ENCODE data around the gene TRIM14.

TRIM14 gene

GRCh38 chr9:98085058-98085457 is 34.0 kb downstream of the TRIM14 start:
- TF ChIP-seq, protein P1, sequence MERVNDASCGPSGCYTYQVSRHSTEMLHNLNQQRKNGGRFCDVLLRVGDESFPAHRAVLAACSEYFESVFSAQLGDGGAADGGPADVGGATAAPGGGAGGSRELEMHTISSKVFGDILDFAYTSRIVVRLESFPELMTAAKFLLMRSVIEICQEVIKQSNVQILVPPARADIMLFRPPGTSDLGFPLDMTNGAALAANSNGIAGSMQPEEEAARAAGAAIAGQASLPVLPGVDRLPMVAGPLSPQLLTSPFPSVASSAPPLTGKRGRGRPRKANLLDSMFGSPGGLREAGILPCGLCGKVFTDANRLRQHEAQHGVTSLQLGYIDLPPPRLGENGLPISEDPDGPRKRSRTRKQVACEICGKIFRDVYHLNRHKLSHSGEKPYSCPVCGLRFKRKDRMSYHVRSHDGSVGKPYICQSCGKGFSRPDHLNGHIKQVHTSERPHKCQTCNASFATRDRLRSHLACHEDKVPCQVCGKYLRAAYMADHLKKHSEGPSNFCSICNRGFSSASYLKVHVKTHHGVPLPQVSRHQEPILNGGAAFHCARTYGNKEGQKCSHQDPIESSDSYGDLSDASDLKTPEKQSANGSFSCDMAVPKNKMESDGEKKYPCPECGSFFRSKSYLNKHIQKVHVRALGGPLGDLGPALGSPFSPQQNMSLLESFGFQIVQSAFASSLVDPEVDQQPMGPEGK (CRISPR knock-in tag; IDR thresholded peaks at IDR 0.05; ENCODE audit: borderline replicate concordance): no peak
- no peak for TF ChIP-seq TSHZ2 (CRISPR knock-in tag; IDR thresholded peaks at IDR 0.05)
- TF ChIP-seq, protein P2, sequence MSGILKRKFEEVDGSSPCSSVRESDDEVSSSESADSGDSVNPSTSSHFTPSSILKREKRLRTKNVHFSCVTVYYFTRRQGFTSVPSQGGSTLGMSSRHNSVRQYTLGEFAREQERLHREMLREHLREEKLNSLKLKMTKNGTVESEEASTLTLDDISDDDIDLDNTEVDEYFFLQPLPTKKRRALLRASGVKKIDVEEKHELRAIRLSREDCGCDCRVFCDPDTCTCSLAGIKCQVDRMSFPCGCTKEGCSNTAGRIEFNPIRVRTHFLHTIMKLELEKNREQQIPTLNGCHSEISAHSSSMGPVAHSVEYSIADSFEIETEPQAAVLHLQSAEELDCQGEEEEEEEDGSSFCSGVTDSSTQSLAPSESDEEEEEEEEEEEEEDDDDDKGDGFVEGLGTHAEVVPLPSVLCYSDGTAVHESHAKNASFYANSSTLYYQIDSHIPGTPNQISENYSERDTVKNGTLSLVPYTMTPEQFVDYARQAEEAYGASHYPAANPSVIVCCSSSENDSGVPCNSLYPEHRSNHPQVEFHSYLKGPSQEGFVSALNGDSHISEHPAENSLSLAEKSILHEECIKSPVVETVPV (CRISPR knock-in tag; IDR thresholded peaks at IDR 0.05): no peak
- no peak for TF ChIP-seq TOX (CRISPR knock-in tag; IDR thresholded peaks at IDR 0.05; ENCODE audit: borderline replicate concordance)
- TF ChIP-seq CSDC2 (CRISPR knock-in tag; IDR thresholded peaks at IDR 0.05): no peak
- no peak for TF ChIP-seq RARB (CRISPR knock-in tag; IDR thresholded peaks at IDR 0.05)
- TF ChIP-seq ZFP30 (CRISPR knock-in tag; IDR thresholded peaks at IDR 0.05): no peak
- no peak for TF ChIP-seq PPARA (CRISPR knock-in tag; IDR thresholded peaks at IDR 0.05; ENCODE audit: borderline replicate concordance)
- ATAC-seq: no peak

- TF ChIP-seq ZC3H10 (CRISPR knock-in tag; IDR thresholded peaks at IDR 0.05): no peak
- no peak for TF ChIP-seq ZNF8 (CRISPR knock-in tag; IDR thresholded peaks at IDR 0.05)
- no peak for TF ChIP-seq OSR1 (CRISPR knock-in tag; IDR thresholded peaks at IDR 0.05)
- no peak for TF ChIP-seq POU6F1 (CRISPR knock-in tag; IDR thresholded peaks at IDR 0.05; ENCODE audit: borderline replicate concordance, low read depth)
- TF ChIP-seq, protein P2 (CRISPR knock-in tag; IDR thresholded peaks at IDR 0.05): no peak
- no peak for TF ChIP-seq TOX (CRISPR knock-in tag; IDR thresholded peaks at IDR 0.05; ENCODE audit: borderline replicate concordance)
- no peak for TF ChIP-seq ISL1 (CRISPR knock-in tag; IDR thresholded peaks at IDR 0.05)
- TF ChIP-seq SNAI2 (CRISPR knock-in tag; IDR thresholded peaks at IDR 0.05): no peak
- no peak for TF ChIP-seq RARB (CRISPR knock-in tag; IDR thresholded peaks at IDR 0.05)
- TF ChIP-seq TCF4 (CRISPR knock-in tag; IDR thresholded peaks at IDR 0.05; ENCODE audit: borderline replicate concordance): no peak
- TF ChIP-seq ESRRG (CRISPR knock-in tag; IDR thresholded peaks at IDR 0.05): no peak
- TF ChIP-seq ZFP30 (CRISPR knock-in tag; IDR thresholded peaks at IDR 0.05): no peak
- TF ChIP-seq BACH2 (CRISPR knock-in tag; IDR thresholded peaks at IDR 0.05; ENCODE audit: borderline replicate concordance): no peak
- TF ChIP-seq GLIS3 (CRISPR knock-in tag; IDR thresholded peaks at IDR 0.05): no peak
- no peak for TF ChIP-seq ARNTL (CRISPR knock-in tag; IDR thresholded peaks at IDR 0.05; ENCODE audit: borderline replicate concordance, low read depth)
- TF ChIP-seq ZNF565 (CRISPR knock-in tag; conservative IDR thresholded peaks at IDR 0.05; ENCODE audit: low read depth): no peak
- no peak for TF ChIP-seq TSHZ2 (CRISPR knock-in tag; IDR thresholded peaks at IDR 0.05)
- TF ChIP-seq, protein P1 (CRISPR knock-in tag; IDR thresholded peaks at IDR 0.05; ENCODE audit: borderline replicate concordance): no peak
- TF ChIP-seq PPARA (CRISPR knock-in tag; IDR thresholded peaks at IDR 0.05; ENCODE audit: borderline replicate concordance): no peak
- TF ChIP-seq CSDC2 (CRISPR knock-in tag; IDR thresholded peaks at IDR 0.05): no peak
- ATAC-seq: no peak
Observed at GRCh38 chr9:98084396-98084795, 34.6 kb downstream of the TRIM14 start.
